PC-9 (cell line): ENCODE results near the gene FAM217B.

Source experiments
- EZH2 ChIP-seq: fragments of 200-600 bp; sonication (generic); IDR thresholded peaks from 2 replicates; pipeline ENCODE4 v1.8.0; 2017; ENCODE audit warnings: antibody characterized with exemption, low read depth
- TF ChIP-seq, protein P1 (sequence below): fragments of 200-600 bp; sonication (generic); conservative IDR thresholded peaks from 2 replicates; pipeline ENCODE4 v1.6.1; 2017; ENCODE audit warnings: mixed run types, antibody characterized with exemption, mild to moderate bottlenecking, moderate library complexity

DNA sequence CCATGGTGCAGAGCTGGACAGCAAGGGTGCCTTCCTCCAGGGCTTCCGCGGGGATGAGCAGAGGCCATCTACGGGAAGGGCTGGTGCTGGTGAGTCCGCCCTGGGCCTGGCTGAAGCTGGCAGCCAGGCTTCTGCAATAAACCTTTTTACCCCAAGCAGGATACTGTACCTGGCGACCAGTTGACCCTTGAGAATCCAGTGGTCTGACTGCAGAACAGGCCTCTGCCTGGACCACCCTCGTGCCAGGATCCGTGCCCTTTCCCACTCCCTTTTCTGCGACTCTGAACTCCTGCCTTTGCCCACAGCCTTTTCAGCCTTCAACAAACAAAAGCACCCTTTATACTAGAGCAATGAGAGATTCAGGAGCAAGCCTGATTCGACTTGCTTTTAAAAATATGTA is 36.9 kb downstream of the FAM217B start:
- TF ChIP-seq, protein P1, sequence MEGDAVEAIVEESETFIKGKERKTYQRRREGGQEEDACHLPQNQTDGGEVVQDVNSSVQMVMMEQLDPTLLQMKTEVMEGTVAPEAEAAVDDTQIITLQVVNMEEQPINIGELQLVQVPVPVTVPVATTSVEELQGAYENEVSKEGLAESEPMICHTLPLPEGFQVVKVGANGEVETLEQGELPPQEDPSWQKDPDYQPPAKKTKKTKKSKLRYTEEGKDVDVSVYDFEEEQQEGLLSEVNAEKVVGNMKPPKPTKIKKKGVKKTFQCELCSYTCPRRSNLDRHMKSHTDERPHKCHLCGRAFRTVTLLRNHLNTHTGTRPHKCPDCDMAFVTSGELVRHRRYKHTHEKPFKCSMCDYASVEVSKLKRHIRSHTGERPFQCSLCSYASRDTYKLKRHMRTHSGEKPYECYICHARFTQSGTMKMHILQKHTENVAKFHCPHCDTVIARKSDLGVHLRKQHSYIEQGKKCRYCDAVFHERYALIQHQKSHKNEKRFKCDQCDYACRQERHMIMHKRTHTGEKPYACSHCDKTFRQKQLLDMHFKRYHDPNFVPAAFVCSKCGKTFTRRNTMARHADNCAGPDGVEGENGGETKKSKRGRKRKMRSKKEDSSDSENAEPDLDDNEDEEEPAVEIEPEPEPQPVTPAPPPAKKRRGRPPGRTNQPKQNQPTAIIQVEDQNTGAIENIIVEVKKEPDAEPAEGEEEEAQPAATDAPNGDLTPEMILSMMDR = no peak
- no peak for TF ChIP-seq EZH2
